Spleen (tissue), 11 donors: ENCODE data around the gene HOTAIR. TPM values are rescaled to one million over a fixed set of nuclear protein-coding genes. Genes with fewer than 3 reads are reported as not detected.

ENCODE experiments used
- DNase-seq: peaks from one replicate; pipeline ENCODE4 v3.0.0-alpha.2; 2020
- H3K27ac ChIP-seq, 8 donors: fragments of 200-600 bp; sonication (generic) in 7 of 8; 1 replicate in 4 of 8; 2 replicates in 4 of 8; pipeline versions ENCODE4 v1.5.0 to v1.8.0; 2016 to 2021; ENCODE audit warnings: inconsistent platforms in 4 of 8, mild to moderate bottlenecking in 4 of 8, moderate library complexity in 1 of 8
- H3K27me3 ChIP-seq, 7 donors: fragments of 200-600 bp; sonication (generic) in 6 of 7; replicated peaks in 1 of 7; 1 replicate in 4 of 7; 2 replicates in 3 of 7; pipeline versions ENCODE4 v1.5.0 to v1.8.0; 2016 to 2021; ENCODE audit warnings: inconsistent platforms in 3 of 7, mild to moderate bottlenecking in 1 of 7
- H3K36me3 ChIP-seq, 6 donors: fragments of 200-600 bp; sonication (generic) in 5 of 6; 1 replicate in 4 of 6; 2 replicates in 2 of 6; pipeline versions ENCODE4 v1.5.0 to v1.8.0; 2016 to 2021; ENCODE audit warnings: inconsistent platforms in 2 of 6
- H3K4me1 ChIP-seq, 6 donors: fragments of 200-600 bp; sonication (generic) in 5 of 6; 1 replicate in 3 of 6; 2 replicates in 3 of 6; pipeline versions ENCODE4 v1.5.0 to v1.8.0; 2016 to 2021; ENCODE audit warnings: inconsistent platforms in 3 of 6
- H3K4me3 ChIP-seq, 8 donors: fragments of 200-600 bp; sonication (generic) in 7 of 8; 1 replicate in 4 of 8; 2 replicates in 4 of 8; pipeline versions ENCODE4 v1.5.0 to v1.8.0; 2016 to 2021; ENCODE audit warnings: inconsistent platforms in 4 of 8, mild to moderate bottlenecking in 4 of 8, moderate library complexity in 2 of 8
- H3K9me3 ChIP-seq, 8 donors: fragments of 200-600 bp; sonication (generic) in 7 of 8; 1 replicate in 4 of 8; 2 replicates in 4 of 8; pipeline versions ENCODE4 v1.5.0 to v1.8.0; 2016 to 2021; ENCODE audit warnings: inconsistent platforms in 4 of 8
- POLR2A ChIP-seq, 3 donors: fragments of 450-650 bp; IDR thresholded peaks; one replicate each; pipeline ENCODE4 v1.5.1; 2017; ENCODE audit warnings: antibody characterized with exemption in 3 of 3, mild to moderate bottlenecking in 1 of 3
- POLR2AphosphoS5 ChIP-seq, 3 donors: sonication (generic); formaldehyde crosslinking; IDR thresholded peaks; one replicate each; pipeline ENCODE4 v1.5.1; 2017; ENCODE audit warnings: antibody characterized with exemption in 3 of 3
- WGBS, 5 donors: extraction: QIAGEN DNeasy Blood & Tissue Kit in 3 of 5; methylation state at CpG; one replicate each; pipeline versions ENCODE4 v1.1.5 to v1.1.7; 2013 to 2018; 5-methylcytosine and 5-hydroxymethylcytosine counted together
- intact Hi-C: fragments of 100-400 bp; cut with DNase I; formaldehyde crosslinking; loops from one replicate; pipeline ENCODE4 v1.15.0; 2023; ENCODE audit warnings: low total_unique reads
- polyA plus RNA-seq, 3 donors: library from polyadenylated mRNA; stranded (reverse); fragments of 200-250 nt; gene quantifications; one replicate each; pipeline ENCODE4 v1.2.1, GENCODE V29; 2013
- total RNA-seq, 7 donors: library from RNA; depleted of rRNA in 3 of 7; stranded (reverse); fragments of >200 nt in 3 of 7; fragmentation: NEBNext Ultra II Directional in 4 of 7; extraction: Animal tissue kit (Norgen Biotek cat#: 25700) in 4 of 7; gene quantifications; one replicate each; pipeline versions ENCODE4 v1.1.0 to v1.2.1, GENCODE V29; 2016 to 2021
- TF ChIP-seq, protein P1 (sequence below), 11 experiments: fragments of 200-600 bp in 7 of 11; fragments of 450-650 bp in 4 of 11; sonication (generic) in 4 of 11; IDR thresholded peaks in 8 of 11; conservative IDR thresholded peaks in 3 of 11; 1 replicate in 7 of 11; 2 replicates in 4 of 11; pipeline versions ENCODE4 v1.4.0 to v1.8.0; 2016 to 2021; ENCODE audit warnings: antibody characterized with exemption in 11 of 11, inconsistent platforms in 4 of 11, mild to moderate bottlenecking in 1 of 11
- donor health status: healthy with polysubstance abuse.
- donor health status: DM: no; HTN: no; CAD: no; lungs with moderate emphysema.
- donor health status: DM: no; HTN: no; CAD: no.
- donor health status: Bipolar disorder and iron deficiency.
- donor health status: healthy.
- donor health status: DM: no; HTN: no; CAD: no.
- donor health status: DM: yes; HTN: yes; CAD: no.

The HOTAIR gene
- total and polyA plus RNA-seq, 10 donors: not detected

DNA sequence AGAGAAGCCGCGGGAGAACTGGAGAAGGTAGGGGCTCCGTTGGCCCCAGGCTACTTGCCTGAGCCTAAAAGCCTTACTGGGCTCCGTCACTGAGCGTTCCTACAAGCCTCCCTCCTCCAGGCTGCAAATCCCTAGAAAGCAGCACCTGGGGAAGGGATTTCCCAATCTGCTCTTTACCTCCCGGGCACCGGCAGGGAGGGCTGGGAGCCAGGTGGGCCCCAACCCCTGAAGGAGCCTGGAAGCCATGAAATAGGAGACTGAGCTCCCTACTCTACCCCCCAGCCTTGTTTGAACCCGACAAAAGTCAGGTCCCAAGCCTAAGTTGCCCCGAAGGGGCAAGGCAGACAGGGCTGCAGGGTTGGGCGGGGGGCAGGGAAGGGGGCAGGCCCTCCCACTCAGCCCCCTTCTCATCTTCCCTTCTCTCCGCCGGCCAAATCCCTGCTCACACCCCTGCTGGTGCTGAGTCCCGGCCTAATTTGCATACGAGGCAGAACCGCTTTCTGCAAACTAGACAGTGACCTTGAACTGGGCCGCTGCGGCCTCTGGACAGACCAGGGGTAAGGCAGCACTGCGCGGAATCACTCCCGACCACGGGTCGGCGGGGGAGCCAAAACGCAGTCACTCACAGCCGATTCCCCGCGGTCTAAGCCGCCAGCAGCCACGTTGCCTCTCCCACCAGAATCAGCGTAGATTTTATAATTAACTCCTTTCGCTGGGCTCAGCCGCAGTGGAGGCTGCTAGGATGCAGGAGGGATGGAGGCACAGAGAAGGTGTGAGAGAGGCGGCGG is 23.8 kb downstream of the HOTAIR start:
- Histone ChIP-seq H3K27ac (no peak overlapping the region), H3K4me3 (no peak overlapping the region), H3K9me3 (peaks cover 0 to 7% (median 0%) of the 10 kb centered on the region in 8 donors), H3K36me3 (no peaks in the 10 kb centered on the region), H3K27me3 (peaks cover 33 to 100% (median 97%) of the 10 kb centered on the region in 7 donors), H3K4me1 (peaks cover 0 to 40% (median 7%) of the 10 kb centered on the region in 6 donors)
- DNase-seq: no peak
- intact Hi-C loops: no loop called here
- 5 to 9% (median 6%) methylated on average over 24 to 34 of the region's 34 CpGs for WGBS, 5 donors
- TF ChIP-seq, protein P1, sequence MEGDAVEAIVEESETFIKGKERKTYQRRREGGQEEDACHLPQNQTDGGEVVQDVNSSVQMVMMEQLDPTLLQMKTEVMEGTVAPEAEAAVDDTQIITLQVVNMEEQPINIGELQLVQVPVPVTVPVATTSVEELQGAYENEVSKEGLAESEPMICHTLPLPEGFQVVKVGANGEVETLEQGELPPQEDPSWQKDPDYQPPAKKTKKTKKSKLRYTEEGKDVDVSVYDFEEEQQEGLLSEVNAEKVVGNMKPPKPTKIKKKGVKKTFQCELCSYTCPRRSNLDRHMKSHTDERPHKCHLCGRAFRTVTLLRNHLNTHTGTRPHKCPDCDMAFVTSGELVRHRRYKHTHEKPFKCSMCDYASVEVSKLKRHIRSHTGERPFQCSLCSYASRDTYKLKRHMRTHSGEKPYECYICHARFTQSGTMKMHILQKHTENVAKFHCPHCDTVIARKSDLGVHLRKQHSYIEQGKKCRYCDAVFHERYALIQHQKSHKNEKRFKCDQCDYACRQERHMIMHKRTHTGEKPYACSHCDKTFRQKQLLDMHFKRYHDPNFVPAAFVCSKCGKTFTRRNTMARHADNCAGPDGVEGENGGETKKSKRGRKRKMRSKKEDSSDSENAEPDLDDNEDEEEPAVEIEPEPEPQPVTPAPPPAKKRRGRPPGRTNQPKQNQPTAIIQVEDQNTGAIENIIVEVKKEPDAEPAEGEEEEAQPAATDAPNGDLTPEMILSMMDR (IDR thresholded peaks at IDR 0.05 in 8 of 11, conservative IDR thresholded peaks at IDR 0.05 in 3 of 11): no peak
- no peak for TF ChIP-seq POLR2A (IDR thresholded peaks at IDR 0.05)
- no peak for TF ChIP-seq POLR2AphosphoS5 (IDR thresholded peaks at IDR 0.05)

DNA sequence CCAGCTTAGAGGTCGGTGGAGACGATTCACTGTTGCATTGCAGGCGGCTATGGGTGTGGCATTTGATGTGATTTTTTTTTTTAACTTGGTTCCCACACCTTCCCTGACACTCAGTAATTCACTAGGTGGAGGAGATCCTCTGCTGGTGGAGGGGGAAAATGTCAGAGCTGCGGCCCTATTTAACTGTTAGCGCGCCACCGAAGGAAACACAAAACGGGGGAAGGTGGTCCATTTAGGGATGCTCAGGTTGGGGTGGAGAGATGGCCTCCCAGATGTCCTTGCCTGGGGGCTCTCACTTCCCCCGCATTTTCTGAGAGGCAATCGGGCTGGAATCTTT is 24.3 kb downstream of the HOTAIR start:
- no peak overlapping the region for H3K27ac ChIP-seq
- peaks cover 0 to 7% (median 0%) of the 10 kb centered on the region in 8 donors for H3K9me3 ChIP-seq
- peaks cover 0 to 35% (median 6%) of the 10 kb centered on the region in 6 donors for H3K4me1 ChIP-seq
- DNase-seq: no peak
- no peak overlapping the region for H3K4me3 ChIP-seq
- TF ChIP-seq POLR2AphosphoS5 (IDR thresholded peaks at IDR 0.05) (no peak), POLR2A (IDR thresholded peaks at IDR 0.05) (no peak)
- TF ChIP-seq, protein P1 (IDR thresholded peaks at IDR 0.05 in 8 of 11, conservative IDR thresholded peaks at IDR 0.05 in 3 of 11): no peak
- no peaks in the 10 kb centered on the region for H3K36me3 ChIP-seq
- WGBS, 5 donors: 4 to 15% (median 7%) methylated on average over 10 of the region's 10 CpGs
- intact Hi-C loops: no loop called here
- H3K27me3 ChIP-seq: peaks cover 33 to 100% (median 97%) of the 10 kb centered on the region in 7 donors

DNA sequence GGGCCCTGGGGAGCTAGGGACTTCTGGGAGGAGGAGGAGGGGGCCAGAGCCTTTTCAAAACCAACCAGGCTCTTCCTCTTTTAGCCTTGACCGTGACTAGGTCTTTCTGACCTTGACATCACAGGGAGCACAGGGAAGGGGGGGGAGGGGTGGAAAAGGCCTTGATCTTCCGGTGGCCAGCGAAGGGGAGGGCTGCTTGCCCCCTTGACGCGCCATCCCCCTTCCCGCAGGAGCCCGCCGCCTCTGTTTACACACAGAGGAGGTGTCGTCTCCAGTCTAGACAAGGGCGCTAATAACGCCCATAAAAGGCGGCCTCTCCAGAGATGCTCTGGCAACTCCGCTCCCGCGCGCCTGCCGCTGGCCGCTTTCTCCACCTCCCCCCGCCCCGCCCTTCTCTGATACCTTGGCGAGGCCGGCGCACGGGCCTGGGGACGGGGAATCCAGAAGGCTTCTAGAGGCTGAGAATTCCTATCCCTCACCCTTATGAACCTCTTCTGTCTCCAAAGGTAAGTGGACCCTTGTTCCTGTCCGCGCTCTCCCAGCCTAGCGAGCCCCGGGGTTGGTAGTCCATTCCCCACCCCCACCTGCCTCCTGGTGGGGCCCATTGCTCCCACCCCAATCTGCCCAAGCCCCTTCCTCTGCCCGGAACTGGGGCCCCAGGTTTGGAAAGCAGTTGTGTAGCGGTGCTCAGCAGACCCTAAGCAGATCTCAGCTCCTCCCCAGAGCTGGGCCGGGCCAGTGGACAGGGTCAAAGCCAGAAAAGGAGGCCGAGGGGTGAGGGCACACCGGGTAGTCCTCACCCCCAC is 24.9 kb downstream of the HOTAIR start:
- DNase-seq: no peak
- Histone ChIP-seq H3K27me3 (peaks cover 31 to 100% (median 97%) of the 10 kb centered on the region in 7 donors), H3K9me3 (peaks cover 0 to 7% (median 0%) of the 10 kb centered on the region in 8 donors), H3K27ac (no peak overlapping the region), H3K36me3 (no peaks in the 10 kb centered on the region), H3K4me1 (peaks cover 0 to 33% (median 3%) of the 10 kb centered on the region in 6 donors), H3K4me3 (no peak overlapping the region)
- intact Hi-C loops: no loop called here
- TF ChIP-seq POLR2A (IDR thresholded peaks at IDR 0.05): no peak
- no peak for TF ChIP-seq POLR2AphosphoS5 (IDR thresholded peaks at IDR 0.05)
- TF ChIP-seq, protein P1 (IDR thresholded peaks at IDR 0.05 in 8 of 11, conservative IDR thresholded peaks at IDR 0.05 in 3 of 11): no peak
- 5 to 11% (median 7%) methylated on average over 32 to 34 of the region's 34 CpGs for WGBS, 5 donors
